Activated CD4-positive, alpha-beta memory T cell treated with anti-CD3 and anti-CD28 coated beads for 36 hours (primary cell): Measurements from ENCODE around the gene ABLIM2. TPM values are rescaled to one million over a fixed set of nuclear protein-coding genes. Genes with fewer than 3 reads are reported as not detected.

Experiments used
- CTCF ChIA-PET: fragments of 350-600 bp; sonication (Branson Sonifier 250); formaldehyde crosslinking; loops from one replicate; lab custom pipeline; 2021; ENCODE audit warnings: antibody characterized with exemption, inconsistent platforms; lab: Charles Lee
- POLR2A ChIA-PET: fragments of 350-600 bp; sonication (Branson Sonifier 250); formaldehyde crosslinking; loops from one replicate; lab custom pipeline; 2021; ENCODE audit warnings: antibody characterized with exemption; lab: Charles Lee
- DNase-seq: peaks from one replicate; pipeline ENCODE4 v3.0.0-alpha.2; 2020
- H3K27ac Mint-ChIP-seq: one replicate; pipeline ENCODE4 v1.8.0; 2021; ENCODE audit warnings: mixed read lengths
- H3K27me3 Mint-ChIP-seq: one replicate; pipeline ENCODE4 v1.8.0; 2021; ENCODE audit warnings: mixed read lengths
- H3K36me3 Mint-ChIP-seq: one replicate; pipeline ENCODE4 v1.8.0; 2021; ENCODE audit warnings: mixed read lengths
- H3K4me1 Mint-ChIP-seq: one replicate; pipeline ENCODE4 v1.8.0; 2021; ENCODE audit warnings: low read depth, mixed read lengths
- H3K4me3 Mint-ChIP-seq: one replicate; pipeline ENCODE4 v1.8.0; 2021; ENCODE audit warnings: mild to moderate bottlenecking, mixed read lengths
- H3K9me3 Mint-ChIP-seq: one replicate; pipeline ENCODE4 v1.8.0; 2021; ENCODE audit warnings: mixed read lengths
- intact Hi-C: fragments of 100-400 bp; cut with micrococcal nuclease; formaldehyde crosslinking; loops from one replicate; pipeline ENCODE4 v1.15.1; 2023
- total RNA-seq, 2 experiments: library from RNA; stranded (reverse); gene quantifications; one replicate each; pipeline ENCODE4 v1.2.3, GENCODE V29; 2021

ABLIM2 gene
- total RNA-seq, 2 experiments from 2014 or later = 0.55 to 0.63 TPM

DNA sequence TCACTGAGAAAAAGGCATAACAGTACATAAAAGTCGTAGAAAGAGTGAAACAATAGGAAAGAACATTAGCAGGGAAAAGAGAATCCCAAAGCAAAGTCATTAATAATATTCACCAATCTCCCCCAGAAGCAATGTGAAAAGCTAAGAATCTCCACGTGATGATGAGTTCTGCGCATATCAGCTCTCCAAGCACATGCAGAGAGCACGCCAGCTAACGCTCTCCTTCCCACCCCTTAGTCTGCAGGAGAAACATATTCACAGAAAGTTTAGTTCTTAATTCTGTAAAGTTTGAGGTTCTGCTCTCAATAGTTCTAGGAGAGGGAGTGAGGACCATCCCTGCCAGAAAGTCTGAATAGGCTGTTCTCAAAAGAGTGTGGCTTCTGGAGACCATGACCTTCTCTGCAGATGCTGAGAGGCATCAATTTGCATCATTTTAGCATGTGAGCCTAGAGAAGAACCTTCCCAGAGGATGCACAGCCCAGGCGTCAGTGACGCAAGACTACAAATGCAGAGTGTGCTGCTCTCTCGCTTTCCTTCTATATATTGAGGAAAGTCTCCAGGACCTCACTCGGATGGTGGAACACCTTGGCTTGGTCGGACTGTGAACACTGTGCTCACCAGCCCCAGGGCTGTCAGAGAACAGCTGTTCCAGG, 167.7 kb downstream of the ABLIM2 start:
- intact Hi-C loops = no loop called here
- no peaks in the 10 kb centered on the region for H3K36me3 Mint-ChIP-seq
- peaks cover 1% of the 10 kb centered on the region for H3K27me3 Mint-ChIP-seq
- ChIA-PET POLR2A (no interaction called here), CTCF (interaction anchor here (10.5 kb wide), 1 partner anchor 185 kb away, joined by 212 read pairs; no protein-coding TSS in a partner anchor)
- H3K4me3 Mint-ChIP-seq = no peak overlapping the region
- no peak for DNase-seq
- H3K4me1 Mint-ChIP-seq = peaks cover 6% of the 10 kb centered on the region
- H3K27ac Mint-ChIP-seq = no peak overlapping the region
- H3K9me3 Mint-ChIP-seq = no peaks in the 10 kb centered on the region

DNA sequence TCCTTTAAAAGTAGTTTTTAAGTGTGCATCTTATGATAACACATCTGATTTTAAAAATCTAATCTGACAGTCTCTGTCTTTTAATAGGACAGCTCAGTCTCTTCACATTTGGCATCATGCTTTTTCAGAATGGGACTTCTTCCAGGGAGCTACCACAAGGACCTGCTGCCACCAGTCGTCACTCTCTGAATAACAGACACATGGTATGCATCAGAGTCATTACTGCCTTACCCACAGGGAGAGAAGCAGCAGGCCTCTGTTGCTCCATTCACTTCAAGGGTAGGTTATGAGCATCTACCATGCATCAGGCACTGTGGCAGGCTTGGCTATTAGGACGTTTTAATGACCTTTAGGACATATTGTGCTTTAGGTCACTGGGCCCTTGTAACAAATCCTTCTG, 169.0 kb downstream of the ABLIM2 start:
- Mint-ChIP-seq H3K4me1 (peaks cover 7% of the 10 kb centered on the region), H3K27me3 (peaks cover 4% of the 10 kb centered on the region), H3K27ac (no peak overlapping the region), H3K9me3 (no peaks in the 10 kb centered on the region), H3K36me3 (no peaks in the 10 kb centered on the region), H3K4me3 (no peak overlapping the region)
- ChIA-PET POLR2A (no interaction called here), CTCF (interaction anchor here (0.6 to 10.5 kb wide), 4 partner anchors 11 to 183 kb away, joined by 3 to 212 read pairs (median 8); no protein-coding TSS in a partner anchor)
- intact Hi-C loops = loop anchor here (10.0 kb wide), 1 partner anchor 795 kb away; the partner anchor contains the start of gene SORCS2
- DNase-seq = no peak

DNA sequence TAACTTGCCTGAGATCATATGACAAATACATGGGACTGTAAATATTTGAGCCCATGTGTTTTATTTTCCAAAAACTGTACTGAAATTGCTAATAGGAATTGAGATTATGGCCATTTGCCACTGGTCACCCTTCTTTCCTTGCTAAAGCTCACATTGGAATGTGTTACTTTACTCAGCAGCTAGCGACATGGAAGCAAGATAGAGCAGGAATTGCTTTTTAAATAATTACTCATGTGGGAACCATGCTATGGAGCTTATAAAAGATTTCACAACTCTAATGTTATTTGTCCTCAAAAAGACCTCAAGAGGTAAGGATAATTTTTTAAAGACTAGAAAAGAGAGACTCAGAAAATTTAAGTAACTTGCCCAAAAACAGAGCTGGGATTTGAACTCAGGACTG, 170.2 kb downstream of the ABLIM2 start:
- CTCF ChIA-PET = interaction anchor here (0.6 to 10.5 kb wide), 22 partner anchors 9 to 266 kb away, joined by 3 to 212 read pairs (median 4); partner anchors contain the start of gene AFAP1
- no peak for DNase-seq
- intact Hi-C loops = loop anchor here (10.0 kb wide), 1 partner anchor 794 kb away; the partner anchor contains the start of gene SORCS2
- peaks cover 4% of the 10 kb centered on the region for H3K27me3 Mint-ChIP-seq
- H3K36me3 Mint-ChIP-seq = no peaks in the 10 kb centered on the region
- no peaks in the 10 kb centered on the region for H3K9me3 Mint-ChIP-seq
- peaks cover 7% of the 10 kb centered on the region for H3K4me1 Mint-ChIP-seq
- no peak overlapping the region for H3K27ac Mint-ChIP-seq
- no peak overlapping the region for H3K4me3 Mint-ChIP-seq
- POLR2A ChIA-PET = no interaction called here

DNA sequence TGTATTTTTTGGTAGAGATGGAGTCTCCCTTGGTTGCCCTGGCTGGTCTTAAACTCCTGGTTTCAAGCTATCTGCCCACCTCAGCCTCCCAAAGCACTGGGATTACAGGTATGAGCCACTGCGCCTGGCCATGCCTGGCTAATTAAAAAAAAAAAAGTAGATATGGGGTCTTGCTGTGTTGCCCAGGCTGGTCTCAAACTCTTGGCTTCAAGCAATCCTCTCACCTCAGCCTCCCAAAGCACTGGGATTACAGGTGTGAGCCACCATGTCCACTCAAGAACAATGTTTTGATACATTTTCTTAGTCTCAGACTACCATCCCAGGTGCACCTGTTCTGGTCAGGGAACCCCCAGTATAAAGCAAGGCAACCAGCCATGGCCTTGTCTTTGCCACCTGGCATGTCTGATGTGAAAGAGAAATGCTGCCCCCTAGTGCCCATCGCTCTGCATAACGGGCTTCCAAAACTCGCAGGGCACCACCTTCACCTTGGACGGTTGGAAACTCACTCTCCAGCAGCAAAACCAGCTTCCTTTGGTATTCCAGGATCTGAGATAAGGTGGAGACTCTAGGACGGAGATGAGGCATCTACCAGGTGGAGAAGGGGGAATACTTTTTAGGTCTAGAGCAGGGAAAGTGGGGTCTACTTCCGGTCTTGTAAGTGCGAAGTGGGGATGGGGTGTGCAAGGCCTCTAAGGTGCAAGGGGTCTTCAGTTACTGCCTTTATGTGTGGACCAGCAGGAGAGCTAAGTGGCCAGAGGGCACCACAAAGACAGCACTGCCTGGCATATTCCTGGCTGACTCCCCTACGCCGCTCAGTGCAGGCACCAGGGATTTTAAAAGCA, 171.2 kb downstream of the ABLIM2 start:
- Mint-ChIP-seq H3K27ac (no peak overlapping the region), H3K4me3 (no peak overlapping the region), H3K9me3 (no peaks in the 10 kb centered on the region), H3K36me3 (no peaks in the 10 kb centered on the region), H3K27me3 (peaks cover 4% of the 10 kb centered on the region), H3K4me1 (peaks cover 7% of the 10 kb centered on the region)
- DNase-seq = peak; percentile 87
- POLR2A ChIA-PET = no interaction called here
- CTCF ChIA-PET = interaction anchor here (0.6 to 10.5 kb wide), 36 partner anchors 9 to 793 kb away, joined by 3 to 212 read pairs (median 4); partner anchors contain the start of gene AFAP1
- intact Hi-C loops = loop anchor here (1.0 to 10.0 kb wide), 4 partner anchors 23 to 793 kb away; partner anchors contain the start of gene SORCS2

DNA sequence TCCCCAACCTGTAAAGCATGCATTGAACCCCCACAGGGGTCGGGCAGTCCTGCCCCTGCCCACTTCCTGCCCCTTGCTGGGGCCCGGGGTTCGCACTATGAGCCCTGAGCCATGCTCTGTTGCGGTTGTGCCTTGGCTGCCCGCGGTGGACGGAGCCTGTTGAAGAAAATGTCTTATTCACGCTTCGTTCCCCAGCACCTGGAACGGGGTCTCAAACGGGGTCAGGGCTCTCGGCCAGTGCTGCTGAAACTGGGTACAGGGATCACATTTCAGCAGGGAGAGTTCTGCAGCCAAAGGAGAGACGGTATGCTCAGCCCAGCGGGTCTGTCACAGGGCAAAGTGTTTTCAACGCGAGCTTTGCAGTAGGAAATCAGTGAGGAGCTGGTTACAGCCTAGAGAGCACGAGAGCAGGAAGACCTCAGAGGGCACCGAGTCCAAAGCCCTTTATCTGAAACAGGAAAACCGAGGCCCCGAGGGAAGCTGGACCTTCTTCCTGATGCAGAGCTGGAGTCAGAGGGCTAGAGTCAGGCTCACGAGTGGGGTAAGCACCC, 172.6 kb downstream of the ABLIM2 start:
- no peak for DNase-seq
- CTCF ChIA-PET = interaction anchor here (0.9 to 10.5 kb wide), 13 partner anchors 11 to 228 kb away, joined by 3 to 212 read pairs (median 3); no protein-coding TSS in a partner anchor
- peaks cover 7% of the 10 kb centered on the region for H3K4me1 Mint-ChIP-seq
- H3K27me3 Mint-ChIP-seq = peaks cover 4% of the 10 kb centered on the region
- no peak overlapping the region for H3K27ac Mint-ChIP-seq
- POLR2A ChIA-PET = no interaction called here
- intact Hi-C loops = loop anchor here (2.0 to 10.0 kb wide), 2 partner anchors 21 to 791 kb away; partner anchors contain the start of gene SORCS2
- no peaks in the 10 kb centered on the region for H3K9me3 Mint-ChIP-seq
- H3K36me3 Mint-ChIP-seq = no peaks in the 10 kb centered on the region
- no peak overlapping the region for H3K4me3 Mint-ChIP-seq

DNA sequence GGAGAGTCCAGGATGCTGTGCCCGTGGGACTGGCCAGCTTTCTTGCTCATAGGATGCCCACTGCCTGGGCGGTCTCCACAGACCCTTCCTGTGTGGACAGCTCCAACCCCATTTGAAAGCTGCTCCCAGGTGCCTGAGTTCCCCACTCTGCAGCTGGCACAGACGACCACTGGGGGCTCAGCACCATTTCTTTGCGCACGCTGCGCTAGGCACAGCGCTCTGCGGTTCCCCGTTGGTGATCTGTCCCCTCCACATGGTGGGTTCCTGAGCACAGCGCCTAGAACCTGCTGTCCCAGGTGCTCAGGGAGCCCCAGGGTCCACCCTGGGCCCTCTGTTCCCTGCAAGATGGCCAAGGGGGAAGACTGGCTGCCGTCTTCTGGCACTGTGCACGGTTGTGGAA, 173.5 kb downstream of the ABLIM2 start:
- Mint-ChIP-seq H3K9me3 (no peaks in the 10 kb centered on the region), H3K4me3 (no peak overlapping the region), H3K27me3 (peaks cover 4% of the 10 kb centered on the region), H3K27ac (no peak overlapping the region), H3K36me3 (no peaks in the 10 kb centered on the region), H3K4me1 (peaks cover 7% of the 10 kb centered on the region)
- intact Hi-C loops = loop anchor here (10.0 kb wide), 1 partner anchor 790 kb away; the partner anchor contains the start of gene SORCS2
- ChIA-PET CTCF (interaction anchor here (1.3 to 10.5 kb wide), 2 partner anchors 179 to 216 kb away, joined by 3 to 212 read pairs; no protein-coding TSS in a partner anchor), POLR2A (no interaction called here)
- no peak for DNase-seq

DNA sequence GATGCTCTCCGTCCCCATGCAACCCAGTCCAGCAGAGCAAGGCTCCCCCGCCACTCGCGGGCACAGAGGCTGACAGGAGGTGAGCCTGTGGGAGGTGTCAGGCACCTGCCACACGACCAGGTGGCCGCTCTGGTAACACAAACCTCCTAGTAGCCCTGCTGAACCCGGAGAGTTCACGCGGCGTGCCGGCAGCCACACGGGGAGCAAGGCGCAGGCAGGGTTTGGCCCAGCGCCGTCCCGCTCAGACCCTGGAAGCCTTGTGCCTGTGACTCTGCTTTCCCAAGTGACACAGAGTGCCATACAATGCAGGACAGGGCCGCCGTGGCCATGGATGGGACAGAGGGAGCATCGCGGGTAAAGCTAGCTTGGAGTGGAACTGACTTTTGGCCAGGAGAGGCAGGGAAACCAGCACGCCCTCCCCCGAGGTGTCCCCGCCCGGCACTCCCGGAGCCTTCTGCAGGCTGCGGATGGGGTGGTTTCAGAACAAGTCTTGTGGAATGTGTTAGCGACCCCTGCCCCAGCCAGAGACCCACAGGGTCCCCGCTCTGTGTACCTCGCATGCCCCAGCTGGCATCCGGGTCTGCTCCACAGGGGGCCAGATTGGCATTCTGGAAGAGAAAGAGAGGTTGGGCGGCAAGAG, 174.2 kb downstream of the ABLIM2 start:
- H3K27ac Mint-ChIP-seq = no peak overlapping the region
- ChIA-PET CTCF (interaction anchor here (10.5 kb wide), 1 partner anchor 178 kb away, joined by 212 read pairs; no protein-coding TSS in a partner anchor), POLR2A (no interaction called here)
- no peak for DNase-seq
- peaks cover 4% of the 10 kb centered on the region for H3K27me3 Mint-ChIP-seq
- H3K36me3 Mint-ChIP-seq = no peaks in the 10 kb centered on the region
- H3K4me1 Mint-ChIP-seq = peaks cover 7% of the 10 kb centered on the region
- intact Hi-C loops = loop anchor here (10.0 kb wide), 1 partner anchor 790 kb away; the partner anchor contains the start of gene SORCS2
- no peaks in the 10 kb centered on the region for H3K9me3 Mint-ChIP-seq
- no peak overlapping the region for H3K4me3 Mint-ChIP-seq

DNA sequence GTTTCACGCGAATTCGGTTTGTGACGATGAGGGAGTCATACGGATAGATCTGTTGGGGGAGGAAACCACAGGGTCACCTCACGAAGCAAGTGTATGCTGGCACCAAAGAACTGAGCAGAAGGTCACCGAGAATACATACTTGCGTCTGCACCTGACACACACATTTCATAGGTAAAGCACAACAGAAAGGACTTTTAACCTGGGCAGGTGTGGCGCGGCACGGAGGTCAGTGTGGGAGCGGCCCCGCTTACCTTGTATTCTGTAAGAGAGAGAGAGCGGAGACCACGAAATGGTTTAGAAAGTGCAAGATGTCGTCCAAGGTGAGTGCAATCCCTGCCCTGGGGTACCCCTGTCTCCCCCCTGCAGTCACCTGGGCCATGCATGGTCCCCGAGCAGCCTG, 175.3 kb downstream of the ABLIM2 start:
- DNase-seq = no peak
- no peaks in the 10 kb centered on the region for H3K9me3 Mint-ChIP-seq
- no peak overlapping the region for H3K4me3 Mint-ChIP-seq
- H3K27ac Mint-ChIP-seq = no peak overlapping the region
- ChIA-PET CTCF (interaction anchor here (10.5 kb wide), 1 partner anchor 177 kb away, joined by 212 read pairs; no protein-coding TSS in a partner anchor), POLR2A (no interaction called here)
- H3K4me1 Mint-ChIP-seq = peaks cover 7% of the 10 kb centered on the region
- H3K36me3 Mint-ChIP-seq = no peaks in the 10 kb centered on the region
- intact Hi-C loops = loop anchor here (10.0 kb wide), 1 partner anchor 788 kb away; the partner anchor contains the start of gene SORCS2
- H3K27me3 Mint-ChIP-seq = peaks cover 4% of the 10 kb centered on the region

DNA sequence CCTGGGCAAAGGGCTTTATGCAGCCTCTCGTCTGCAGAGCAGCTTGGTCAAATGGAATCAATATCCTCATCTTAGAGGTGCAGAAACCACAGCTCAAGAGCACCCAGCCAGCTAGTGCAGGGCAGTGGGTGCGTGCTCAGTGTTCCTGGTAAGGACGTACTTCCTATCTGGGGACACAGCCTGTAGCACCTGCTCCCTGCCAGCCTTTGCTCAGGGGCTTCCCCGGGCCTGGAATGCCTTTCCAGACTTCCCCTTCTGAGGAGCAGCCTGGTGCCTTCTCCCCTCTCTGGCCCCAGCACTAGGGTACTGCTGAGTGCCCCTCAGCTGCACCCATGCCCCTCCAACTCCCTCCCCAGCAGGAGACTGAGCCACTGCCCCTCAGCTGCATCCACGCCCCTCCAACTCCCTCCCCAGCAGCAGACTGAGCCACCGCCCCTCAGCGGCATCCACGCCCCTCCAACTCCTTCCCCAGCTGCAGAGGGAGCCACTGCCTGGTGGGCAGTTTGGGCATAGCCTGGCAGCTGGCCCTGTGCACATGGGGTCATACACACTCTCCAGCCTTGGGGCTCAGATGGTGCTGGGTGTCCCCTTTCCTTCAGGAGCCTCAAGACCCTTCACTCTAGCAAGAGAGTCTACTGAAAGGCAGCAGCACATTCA, 176.7 kb downstream of the ABLIM2 start:
- ChIA-PET CTCF (interaction anchor here (10.5 kb wide), 1 partner anchor 176 kb away, joined by 212 read pairs; no protein-coding TSS in a partner anchor), POLR2A (no interaction called here)
- no peak overlapping the region for H3K27ac Mint-ChIP-seq
- peaks cover 4% of the 10 kb centered on the region for H3K27me3 Mint-ChIP-seq
- H3K9me3 Mint-ChIP-seq = no peaks in the 10 kb centered on the region
- intact Hi-C loops = loop anchor here (10.0 kb wide), 1 partner anchor 787 kb away; the partner anchor contains the start of gene SORCS2
- DNase-seq = no peak
- H3K4me1 Mint-ChIP-seq = peaks cover 4% of the 10 kb centered on the region
- no peak overlapping the region for H3K4me3 Mint-ChIP-seq
- H3K36me3 Mint-ChIP-seq = no peaks in the 10 kb centered on the region

DNA sequence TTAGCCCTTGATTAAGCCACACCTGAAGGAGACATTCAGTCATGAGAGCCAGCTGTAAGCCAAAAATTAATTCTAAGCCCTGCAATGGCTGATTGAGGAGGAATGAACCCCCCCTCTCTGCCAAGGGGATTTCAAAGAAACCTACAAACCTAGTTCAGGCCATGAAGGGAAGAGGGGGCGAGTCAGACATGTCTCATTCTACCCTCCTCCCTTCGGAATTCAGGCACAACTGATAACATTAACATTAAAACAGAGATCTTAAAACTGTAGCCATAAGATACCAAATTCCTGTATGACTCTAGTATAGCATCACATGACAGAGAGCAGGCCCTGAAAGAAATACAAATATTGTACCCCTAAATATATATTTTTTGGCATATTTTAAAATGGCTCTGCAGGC, 178.6 kb downstream of the ABLIM2 start:
- DNase-seq = no peak
- H3K27me3 Mint-ChIP-seq = peaks cover 2% of the 10 kb centered on the region
- H3K4me1 Mint-ChIP-seq = peaks cover 9% of the 10 kb centered on the region
- no peak overlapping the region for H3K4me3 Mint-ChIP-seq
- H3K36me3 Mint-ChIP-seq = peaks cover 4% of the 10 kb centered on the region
- POLR2A ChIA-PET = no interaction called here
- H3K27ac Mint-ChIP-seq = no peak overlapping the region
- CTCF ChIA-PET = interaction anchor here (1.0 to 2.0 kb wide), 2 partner anchors 175 to 209 kb away, joined by 3 to 8 read pairs; no protein-coding TSS in a partner anchor
- no peaks in the 10 kb centered on the region for H3K9me3 Mint-ChIP-seq
- intact Hi-C loops = loop anchor here (10.0 kb wide), 1 partner anchor 785 kb away; the partner anchor contains the start of gene SORCS2
